HepG2 (cell line): ENCODE data around the gene NPBWR2. TPM values are rescaled to one million over a fixed set of nuclear protein-coding genes. Genes with fewer than 3 reads are reported as not detected.

Experiments used
- ATAC-seq: fragments of 200-7000 bp; cut with Tn5 transposase; 3 replicates; pipeline ENCODE4 v1.9.1; 2020; ENCODE audit warnings: mild to moderate bottlenecking, moderate library complexity
- BruUV-seq: library from RNA; stranded (reverse); fragments of 400-500 nt; replicated peaks from 2 replicates; lab custom pipeline; 2021; lab: Mats Ljungman, UMichigan
- CTCF ChIA-PET: fragments of 300-600 bp; formaldehyde crosslinking; extraction: SDS; loops from one replicate; lab custom pipeline; 2021; ENCODE audit warnings: low total read pairs, inconsistent platforms, low intra/inter-chr PET ratio; lab: Yijun Ruan, JAX
- POLR2A ChIA-PET: fragments of 350-600 bp; sonication (Branson Sonifier 250); formaldehyde crosslinking; loops from one replicate; lab custom pipeline; 2020; ENCODE audit warnings: antibody characterized with exemption, inconsistent platforms; lab: Yijun Ruan, JAX
- DNase-seq: peaks from one replicate; pipeline ENCODE4 v3.0.0-alpha.2; 2015; ENCODE audit warnings: low spot score
- FAIRE-seq: peaks from 3 replicates; lab custom pipeline; 2011; peaks lifted over from hg19 to GRCh38; lab: Jason Lieb, UNC
- H2AFZ ChIP-seq: one replicate; pipeline ENCODE4 v1.6.1; 2011; ENCODE audit warnings: low read length, inconsistent platforms
- H3K27ac ChIP-seq: fragments of 300-600 bp; 3 replicates; pipeline ENCODE4 v1.8.0; 2011; ENCODE audit warnings: mixed run types, mild to moderate bottlenecking, mixed read lengths, low read length, inconsistent platforms; ENCODE audit not compliant: insufficient read depth; ENCODE audit errors: extremely low read length
- H3K27me3 ChIP-seq, 2 experiments: fragments of 200-600 bp in 1 of 2; 2 replicates in 1 of 2; 3 replicates in 1 of 2; pipeline versions ENCODE4 v1.6.0 to v1.8.0; 2011; ENCODE audit warnings: low read length in 2 of 2, mild to moderate bottlenecking in 2 of 2, moderate library complexity in 2 of 2, inconsistent platforms in 1 of 2; ENCODE audit not compliant: insufficient read depth in 2 of 2, control insufficient read depth in 1 of 2
- H3K36me3 ChIP-seq, 2 experiments: fragments of 200-600 bp in 1 of 2; replicated peaks in 1 of 2; 2 replicates in 1 of 2; 3 replicates in 1 of 2; pipeline versions ENCODE4 v1.5.1 to v1.8.0; 2011; ENCODE audit warnings: low read length in 2 of 2, inconsistent platforms in 1 of 2; ENCODE audit not compliant: insufficient read depth in 2 of 2, control insufficient read depth in 1 of 2
- H3K4me1 ChIP-seq: 2 replicates; pipeline ENCODE4 v1.5.1; 2012; ENCODE audit warnings: low read length, inconsistent platforms; ENCODE audit not compliant: insufficient read depth
- H3K4me2 ChIP-seq: 2 replicates; pipeline ENCODE4 v1.6.0; 2011; ENCODE audit warnings: low read depth, low read length, inconsistent platforms
- H3K4me3 ChIP-seq, 3 experiments: fragments of 200-600 bp in 1 of 3; sonication (generic), shearing (Covaris generic) in 1 of 3; replicated peaks in 1 of 3; 2 replicates each; pipeline ENCODE4 v1.5.1; 2011 to 2016; ENCODE audit warnings: low read length in 3 of 3, inconsistent platforms in 2 of 3, low read depth in 2 of 3, mild to moderate bottlenecking in 2 of 3, control low read depth in 1 of 3, mixed read lengths in 1 of 3; ENCODE audit not compliant: insufficient read depth in 1 of 3
- H3K79me2 ChIP-seq: one replicate; pipeline ENCODE4 v1.6.1; 2011; ENCODE audit warnings: low read length, inconsistent platforms; ENCODE audit not compliant: insufficient read depth
- H3K9ac ChIP-seq: 2 replicates; pipeline ENCODE4 v1.6.0; 2011; ENCODE audit warnings: mild to moderate bottlenecking, low read depth, low read length, inconsistent platforms; ENCODE audit not compliant: insufficient read depth
- H3K9me3 ChIP-seq: 2 replicates; pipeline ENCODE4 v1.5.1; 2012; ENCODE audit warnings: mild to moderate bottlenecking, low read length
- H4K20me1 ChIP-seq: 2 replicates; pipeline ENCODE4 v1.6.0; 2011; ENCODE audit warnings: inconsistent platforms, mild to moderate bottlenecking, low read length, moderate library complexity; ENCODE audit not compliant: insufficient read depth
- BRF2 ChIP-seq: sonication (generic); formaldehyde crosslinking; IDR thresholded peaks from 2 replicates; pipeline ENCODE4 v1.8.1; 2022; ENCODE audit warnings: mild to moderate bottlenecking, missing genetic modification reagents
- GATAD2A ChIP-seq: IDR thresholded peaks from 2 replicates; pipeline ENCODE4 v1.6.1; 2016
- KDM6A ChIP-seq: IDR thresholded peaks from 2 replicates; pipeline ENCODE4 v1.6.1; 2016; ENCODE audit warnings: low read depth
- MAF1 ChIP-seq: sonication (generic); formaldehyde crosslinking; IDR thresholded peaks from 2 replicates; pipeline ENCODE4 v1.5.0; 2020; ENCODE audit warnings: missing genetic modification reagents, borderline replicate concordance
- MIER3 ChIP-seq: IDR thresholded peaks from 2 replicates; pipeline ENCODE4 v1.6.1; 2016; ENCODE audit warnings: missing compliant biosample characterization, borderline replicate concordance
- MTF2 ChIP-seq: sonication (generic); formaldehyde crosslinking; IDR thresholded peaks from 2 replicates; pipeline ENCODE4 v1.5.0; 2020; ENCODE audit warnings: missing genetic modification reagents, borderline replicate concordance
- NCOA2 ChIP-seq: sonication (generic); formaldehyde crosslinking; IDR thresholded peaks from 2 replicates; pipeline ENCODE4 v1.8.0; 2022; ENCODE audit warnings: inconsistent platforms
- NFIB ChIP-seq: sonication (generic); formaldehyde crosslinking; IDR thresholded peaks from 2 replicates; pipeline ENCODE4 v1.9.0; 2021; ENCODE audit warnings: missing genetic modification reagents, mild to moderate bottlenecking, borderline replicate concordance
- NR2C2 ChIP-seq: sonication (generic); formaldehyde crosslinking; IDR thresholded peaks from 2 replicates; pipeline ENCODE4 v1.4.0; 2020; ENCODE audit warnings: missing genetic modification reagents, mild to moderate bottlenecking, moderate library complexity, borderline replicate concordance
- TAF1 ChIP-seq: sonication (generic); formaldehyde crosslinking; IDR thresholded peaks from 2 replicates; pipeline ENCODE4 v1.4.0; 2020; ENCODE audit warnings: missing genetic modification reagents
- ZNF224 ChIP-seq: sonication (generic); formaldehyde crosslinking; IDR thresholded peaks from 2 replicates; pipeline ENCODE4 v1.5.0; 2020; ENCODE audit warnings: mild to moderate bottlenecking, missing genetic modification reagents
- ZNF749 ChIP-seq: sonication (generic); formaldehyde crosslinking; IDR thresholded peaks from 2 replicates; pipeline ENCODE4 v1.8.0; 2022; ENCODE audit warnings: mild to moderate bottlenecking, missing genetic modification reagents, moderate library complexity, borderline replicate concordance
- WGBS: methylation state at CpG from one replicate; pipeline ENCODE4 v1.1.6; 2017; ENCODE audit warnings: low lambda C conversion rate; 5-methylcytosine and 5-hydroxymethylcytosine counted together
- in situ Hi-C: cut with HindIII; loops from 2 replicates; pipeline ENCODE4 v1.10.0; 2017; ENCODE audit warnings: low pct_unique_long_range_greater_than_20kb; ENCODE audit not compliant: extremely low pct_ligation_motif_present
- intact Hi-C: fragments of 100-400 bp; cut with micrococcal nuclease; formaldehyde crosslinking; loops from one replicate; pipeline ENCODE4 v1.10.0; 2022; ENCODE audit not compliant: unreplicated experiment
- polyA plus RNA-seq, 8 experiments: library from polyadenylated mRNA; depleted of rRNA in 3 of 8; stranded (reverse) in 7 of 8; unstranded in 1 of 8; fragments of >200 nt; fragmentation: Illumina TruSeq in 4 of 8; extraction: Trizol in 4 of 8; gene quantifications; 2 replicates each; pipeline versions ENCODE4 v1.2.1 to v1.2.3, GENCODE V29; 2011 to 2016; ENCODE audit warnings: low read depth in 4 of 8, missing spikeins in 1 of 8, mixed read lengths in 1 of 8; ENCODE audit not compliant: insufficient read depth in 1 of 8
- total RNA-seq, 5 experiments: library from RNA; depleted of rRNA; stranded (reverse); fragments of >200 nt; fragmentation: Illumina TruSeq; extraction: Trizol; gene quantifications; 2 replicates each; pipeline ENCODE4 v1.2.3, GENCODE V29; 2016; ENCODE audit warnings: low read depth in 1 of 5
- TF ChIP-seq, protein P1 (sequence below): sonication (generic); formaldehyde crosslinking; IDR thresholded peaks from 2 replicates; pipeline ENCODE4 v1.4.0; 2020; ENCODE audit warnings: mild to moderate bottlenecking, low read depth, missing genetic modification reagents
- TF ChIP-seq, protein P2 (sequence below): sonication (generic); formaldehyde crosslinking; IDR thresholded peaks from 2 replicates; pipeline ENCODE4 v1.4.0; 2020; ENCODE audit warnings: mild to moderate bottlenecking, missing genetic modification reagents
- TF ChIP-seq, protein P3 (sequence below): sonication (generic); formaldehyde crosslinking; IDR thresholded peaks from 2 replicates; pipeline ENCODE4 v1.9.0; 2021; ENCODE audit warnings: missing genetic modification reagents, borderline replicate concordance
- TF ChIP-seq, protein P4 (sequence below): sonication (generic); formaldehyde crosslinking; IDR thresholded peaks from 2 replicates; pipeline ENCODE4 v1.5.0; 2020; ENCODE audit warnings: mild to moderate bottlenecking, missing genetic modification reagents, borderline replicate concordance

The NPBWR2 gene
- total and polyA plus RNA-seq, 2 of the 13 experiments (the other 11 are each of a cell fraction or from before 2014, with no cell fraction given), result not detected

DNA sequence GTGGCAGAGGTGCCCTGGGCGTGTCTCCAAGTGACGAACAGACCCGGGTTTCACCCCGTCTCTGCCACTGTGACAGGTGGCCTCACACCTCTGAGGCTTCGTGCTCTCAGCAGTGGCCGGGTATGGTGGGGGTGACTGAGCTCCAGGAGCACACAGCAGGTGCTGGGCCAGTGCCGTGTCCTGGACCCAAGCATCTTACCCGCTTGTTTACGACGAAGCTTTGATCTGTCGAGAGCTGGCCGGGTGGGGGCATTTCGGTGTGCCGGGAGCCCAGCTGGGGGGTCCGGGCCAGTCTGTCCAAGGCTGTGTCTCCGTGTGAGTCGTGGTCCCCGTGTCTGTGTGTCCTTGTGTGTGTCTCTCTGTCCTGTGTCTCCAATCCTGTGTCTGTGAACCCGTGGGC is 16.0 kb downstream of the NPBWR2 start:
- H3K4me3 ChIP-seq, result no peak overlapping the region
- peaks cover 22 to 48% of the 10 kb centered on the region in 2 experiments for H3K27me3 ChIP-seq
- no peak overlapping the region for H3K27ac ChIP-seq
- no peak overlapping the region for H3K4me2 ChIP-seq
- ChIA-PET CTCF (no interaction called here), POLR2A (interaction anchor here (1.2 kb wide), 1 partner anchor 8 kb away, joined by 3 read pairs; no protein-coding TSS in a partner anchor)
- H2AFZ ChIP-seq, result no peak overlapping the region
- no peaks in the 10 kb centered on the region for H3K79me2 ChIP-seq
- ATAC-seq (no peak; the same call in 2 of the 3 replicates), DNase-seq (no peak), FAIRE-seq (no peak)
- H3K36me3 ChIP-seq, result no peaks in the 10 kb centered on the region
- intact Hi-C loops (no loop called here), in situ Hi-C loops (no loop called here)
- H4K20me1 ChIP-seq, result no peaks in the 10 kb centered on the region
- 29% methylated on average over 19 of the region's 19 CpGs for WGBS
- peaks cover 11% of the 10 kb centered on the region for H3K4me1 ChIP-seq
- H3K9ac ChIP-seq, result no peak overlapping the region
- no peaks in the 10 kb centered on the region for H3K9me3 ChIP-seq
- no TSS peak for BruUV-seq
- TF ChIP-seq NFIB (CRISPR knock-in tag) (no peak), ZNF224 (CRISPR knock-in tag) (no peak), GATAD2A (CRISPR knock-in tag) (no peak), MIER3 (CRISPR knock-in tag) (no peak), MTF2 (CRISPR knock-in tag) (no peak), KDM6A (no peak), NR2C2 (CRISPR knock-in tag) (no peak), BRF2 (CRISPR knock-in tag) (no peak), TAF1 (CRISPR knock-in tag) (no peak), MAF1 (CRISPR knock-in tag) (no peak), ZNF749 (no peak), NCOA2 (no peak)
- TF ChIP-seq, protein P1, sequence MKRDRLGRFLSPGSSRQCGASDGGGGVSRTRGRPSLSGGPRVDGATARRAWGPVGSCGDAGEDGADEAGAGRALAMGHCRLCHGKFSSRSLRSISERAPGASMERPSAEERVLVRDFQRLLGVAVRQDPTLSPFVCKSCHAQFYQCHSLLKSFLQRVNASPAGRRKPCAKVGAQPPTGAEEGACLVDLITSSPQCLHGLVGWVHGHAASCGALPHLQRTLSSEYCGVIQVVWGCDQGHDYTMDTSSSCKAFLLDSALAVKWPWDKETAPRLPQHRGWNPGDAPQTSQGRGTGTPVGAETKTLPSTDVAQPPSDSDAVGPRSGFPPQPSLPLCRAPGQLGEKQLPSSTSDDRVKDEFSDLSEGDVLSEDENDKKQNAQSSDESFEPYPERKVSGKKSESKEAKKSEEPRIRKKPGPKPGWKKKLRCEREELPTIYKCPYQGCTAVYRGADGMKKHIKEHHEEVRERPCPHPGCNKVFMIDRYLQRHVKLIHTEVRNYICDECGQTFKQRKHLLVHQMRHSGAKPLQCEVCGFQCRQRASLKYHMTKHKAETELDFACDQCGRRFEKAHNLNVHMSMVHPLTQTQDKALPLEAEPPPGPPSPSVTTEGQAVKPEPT (CRISPR knock-in tag), result no peak
- TF ChIP-seq, protein P2, sequence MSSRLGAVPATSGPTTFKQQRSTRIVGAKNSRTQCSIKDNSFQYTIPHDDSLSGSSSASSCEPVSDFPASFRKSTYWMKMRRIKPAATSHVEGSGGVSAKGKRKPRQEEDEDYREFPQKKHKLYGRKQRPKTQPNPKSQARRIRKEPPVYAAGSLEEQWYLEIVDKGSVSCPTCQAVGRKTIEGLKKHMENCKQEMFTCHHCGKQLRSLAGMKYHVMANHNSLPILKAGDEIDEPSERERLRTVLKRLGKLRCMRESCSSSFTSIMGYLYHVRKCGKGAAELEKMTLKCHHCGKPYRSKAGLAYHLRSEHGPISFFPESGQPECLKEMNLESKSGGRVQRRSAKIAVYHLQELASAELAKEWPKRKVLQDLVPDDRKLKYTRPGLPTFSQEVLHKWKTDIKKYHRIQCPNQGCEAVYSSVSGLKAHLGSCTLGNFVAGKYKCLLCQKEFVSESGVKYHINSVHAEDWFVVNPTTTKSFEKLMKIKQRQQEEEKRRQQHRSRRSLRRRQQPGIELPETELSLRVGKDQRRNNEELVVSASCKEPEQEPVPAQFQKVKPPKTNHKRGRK (CRISPR knock-in tag), result no peak
- TF ChIP-seq, protein P3, sequence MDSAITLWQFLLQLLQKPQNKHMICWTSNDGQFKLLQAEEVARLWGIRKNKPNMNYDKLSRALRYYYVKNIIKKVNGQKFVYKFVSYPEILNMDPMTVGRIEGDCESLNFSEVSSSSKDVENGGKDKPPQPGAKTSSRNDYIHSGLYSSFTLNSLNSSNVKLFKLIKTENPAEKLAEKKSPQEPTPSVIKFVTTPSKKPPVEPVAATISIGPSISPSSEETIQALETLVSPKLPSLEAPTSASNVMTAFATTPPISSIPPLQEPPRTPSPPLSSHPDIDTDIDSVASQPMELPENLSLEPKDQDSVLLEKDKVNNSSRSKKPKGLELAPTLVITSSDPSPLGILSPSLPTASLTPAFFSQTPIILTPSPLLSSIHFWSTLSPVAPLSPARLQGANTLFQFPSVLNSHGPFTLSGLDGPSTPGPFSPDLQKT (CRISPR knock-in tag), result no peak
- TF ChIP-seq, protein P4, sequence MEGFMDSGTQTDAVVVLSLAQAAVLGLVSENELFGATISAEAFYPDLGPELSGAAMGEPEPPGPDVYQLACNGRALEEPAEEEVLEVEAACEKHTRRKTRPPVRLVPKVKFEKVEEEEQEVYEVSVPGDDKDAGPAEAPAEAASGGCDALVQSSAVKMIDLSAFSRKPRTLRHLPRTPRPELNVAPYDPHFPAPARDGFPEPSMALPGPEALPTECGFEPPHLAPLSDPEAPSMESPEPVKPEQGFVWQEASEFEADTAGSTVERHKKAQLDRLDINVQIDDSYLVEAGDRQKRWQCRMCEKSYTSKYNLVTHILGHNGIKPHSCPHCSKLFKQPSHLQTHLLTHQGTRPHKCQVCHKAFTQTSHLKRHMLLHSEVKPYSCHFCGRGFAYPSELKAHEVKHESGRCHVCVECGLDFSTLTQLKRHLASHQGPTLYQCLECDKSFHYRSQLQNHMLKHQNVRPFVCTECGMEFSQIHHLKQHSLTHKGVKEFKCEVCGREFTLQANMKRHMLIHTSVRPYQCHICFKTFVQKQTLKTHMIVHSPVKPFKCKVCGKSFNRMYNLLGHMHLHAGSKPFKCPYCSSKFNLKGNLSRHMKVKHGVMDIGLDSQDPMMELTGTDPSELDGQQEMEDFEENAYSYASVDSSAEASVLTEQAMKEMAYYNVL (CRISPR knock-in tag), result no peak
